NT2/D1 (cell line): Measurements from ENCODE around the gene KCNN3.

Experiments used
- DNase-seq: peaks from one replicate; pipeline ENCODE4 v3.0.0-alpha.2; 2011; ENCODE audit warnings: low read depth, low spot score
- H3K27me3 ChIP-seq: 2 replicates; pipeline ENCODE4 v1.6.0; 2011; ENCODE audit warnings: mild to moderate bottlenecking; ENCODE audit not compliant: insufficient read length, insufficient read depth
- H3K36me3 ChIP-seq: 2 replicates; pipeline ENCODE4 v1.6.1; 2011; ENCODE audit warnings: mild to moderate bottlenecking, low read length, mixed read lengths; ENCODE audit not compliant: insufficient read depth, insufficient read length
- H3K4me1 ChIP-seq: 2 replicates; pipeline ENCODE4 v1.5.1; 2011; ENCODE audit not compliant: insufficient read depth, insufficient read length
- H3K4me3 ChIP-seq: 2 replicates; pipeline ENCODE4 v1.5.1; 2011; ENCODE audit warnings: low read depth; ENCODE audit not compliant: insufficient read length
- H3K9ac ChIP-seq: 2 replicates; pipeline ENCODE4 v1.6.0; 2011; ENCODE audit warnings: low read depth; ENCODE audit not compliant: insufficient read length
- H3K9me3 ChIP-seq: 2 replicates; pipeline ENCODE4 v1.5.1; 2011; ENCODE audit warnings: mild to moderate bottlenecking, low read length; ENCODE audit not compliant: insufficient read depth
- SUZ12 ChIP-seq: IDR thresholded peaks from 2 replicates; pipeline ENCODE4 v1.6.1; 2011; ENCODE audit not compliant: insufficient read length, insufficient read depth; ENCODE audit errors: extremely low read depth
- YY1 ChIP-seq: IDR thresholded peaks from 2 replicates; pipeline ENCODE4 v1.6.1; 2011; ENCODE audit not compliant: insufficient read length, insufficient read depth
- ZNF274 ChIP-seq: IDR thresholded peaks from 2 replicates; pipeline ENCODE4 v1.6.1; 2011; ENCODE audit warnings: mild to moderate bottlenecking, low read depth, low read length

KCNN3 gene

DNA sequence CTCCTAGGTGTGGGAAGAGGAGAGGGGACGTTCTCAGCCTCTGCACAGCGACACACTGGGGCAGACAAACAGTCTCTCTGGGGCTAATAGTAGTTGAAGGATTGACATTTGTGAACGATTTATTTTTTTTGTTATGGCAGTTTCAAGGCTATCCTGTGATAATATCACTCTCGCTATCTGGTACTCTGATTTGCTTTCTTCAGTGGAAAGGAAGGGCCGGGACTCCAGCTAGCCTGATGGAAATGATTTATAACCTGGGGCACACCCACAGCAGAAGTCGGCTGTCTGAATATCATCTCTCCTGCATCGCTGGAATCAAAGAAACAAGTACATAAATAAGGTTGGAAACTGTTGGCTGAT lies 122.7 kb downstream of the KCNN3 start:
- H3K27me3 ChIP-seq: no peaks in the 10 kb centered on the region
- peaks cover 37% of the 10 kb centered on the region for H3K4me1 ChIP-seq
- no peak overlapping the region for H3K4me3 ChIP-seq
- no peaks in the 10 kb centered on the region for H3K9me3 ChIP-seq
- H3K36me3 ChIP-seq: no peaks in the 10 kb centered on the region
- TF ChIP-seq YY1: no peak
- no peak for TF ChIP-seq ZNF274
- TF ChIP-seq SUZ12: no peak
- no peak for DNase-seq
- no peak overlapping the region for H3K9ac ChIP-seq

DNA sequence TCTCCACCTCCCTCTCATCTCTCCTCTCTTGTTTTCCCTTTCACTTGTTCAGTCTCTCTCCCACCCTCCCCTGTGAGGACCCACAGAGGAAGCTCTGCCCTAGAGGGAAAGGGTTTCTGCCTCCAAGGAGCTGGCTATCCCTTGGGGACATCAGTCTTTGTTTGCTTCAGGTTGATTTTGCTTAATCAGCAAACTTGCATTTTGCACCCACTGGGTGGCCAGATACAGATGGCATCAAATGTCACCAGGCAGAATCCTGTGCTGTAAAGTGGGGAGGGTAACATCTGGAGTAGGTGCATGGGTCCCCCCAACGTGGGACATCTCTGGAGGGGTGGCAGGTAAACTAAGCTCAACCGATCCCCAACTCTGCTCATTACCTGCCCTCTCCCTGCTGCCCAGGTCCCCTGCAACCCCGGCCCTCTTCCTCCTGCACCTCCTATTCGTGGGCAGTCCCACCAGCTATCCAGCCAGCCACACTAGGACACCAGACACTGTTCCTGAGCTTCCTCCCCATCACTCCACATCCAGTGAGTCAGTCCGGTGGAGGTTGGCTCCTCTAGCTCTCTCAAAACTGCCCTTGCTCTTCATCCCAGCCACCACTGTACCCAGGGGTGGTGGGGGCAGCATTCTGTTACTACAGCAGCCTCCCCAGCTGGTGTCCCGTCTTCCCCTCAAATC lies 123.3 kb downstream of the KCNN3 start:
- Histone ChIP-seq H3K9ac (no peak overlapping the region), H3K9me3 (peaks cover under 1% of the 10 kb centered on the region; the same call in 1 of the 2 replicates), H3K27me3 (no peaks in the 10 kb centered on the region), H3K36me3 (no peaks in the 10 kb centered on the region), H3K4me1 (peaks cover 39% of the 10 kb centered on the region), H3K4me3 (no peak overlapping the region)
- no peak for DNase-seq
- TF ChIP-seq SUZ12: no peak
- no peak for TF ChIP-seq YY1
- no peak for TF ChIP-seq ZNF274

DNA sequence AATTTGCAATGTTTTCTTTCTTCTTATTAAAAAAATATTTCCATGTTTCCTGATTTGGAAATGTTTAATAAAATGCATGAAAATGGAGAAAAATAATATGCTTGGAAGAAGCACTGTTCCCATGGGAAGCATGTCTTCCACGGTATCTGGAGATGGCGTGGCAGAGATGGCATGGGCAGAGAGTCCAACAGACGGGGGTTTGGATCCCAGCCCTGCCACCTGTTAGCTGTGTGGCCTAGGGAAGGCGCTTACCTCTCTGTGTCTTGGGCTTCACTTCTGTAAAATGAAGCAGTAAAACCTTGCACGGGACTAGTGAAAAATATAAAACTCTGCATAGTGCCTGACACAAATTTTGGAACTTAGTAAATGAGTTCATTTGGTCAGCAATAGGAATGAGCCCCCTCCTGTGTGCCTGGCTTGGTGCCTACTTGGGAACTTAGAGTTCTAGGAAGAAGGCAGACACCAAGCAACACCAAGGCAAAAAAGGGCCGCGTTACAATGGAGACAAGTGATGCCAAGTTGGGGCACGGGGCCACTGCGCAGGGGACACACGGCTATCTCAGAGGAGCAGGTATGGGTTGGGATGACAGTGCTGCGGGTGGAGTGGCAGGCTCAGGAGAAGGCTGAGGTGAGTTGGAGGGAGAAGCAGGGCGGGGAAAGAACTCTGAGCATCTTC lies 124.2 kb downstream of the KCNN3 start:
- no peak for DNase-seq
- Histone ChIP-seq H3K9ac (no peak overlapping the region), H3K9me3 (peaks cover 10% of the 10 kb centered on the region), H3K4me3 (no peak overlapping the region), H3K27me3 (no peaks in the 10 kb centered on the region), H3K36me3 (no peaks in the 10 kb centered on the region), H3K4me1 (peaks cover 35% of the 10 kb centered on the region)
- TF ChIP-seq SUZ12 (no peak), YY1 (no peak), ZNF274 (no peak)

DNA sequence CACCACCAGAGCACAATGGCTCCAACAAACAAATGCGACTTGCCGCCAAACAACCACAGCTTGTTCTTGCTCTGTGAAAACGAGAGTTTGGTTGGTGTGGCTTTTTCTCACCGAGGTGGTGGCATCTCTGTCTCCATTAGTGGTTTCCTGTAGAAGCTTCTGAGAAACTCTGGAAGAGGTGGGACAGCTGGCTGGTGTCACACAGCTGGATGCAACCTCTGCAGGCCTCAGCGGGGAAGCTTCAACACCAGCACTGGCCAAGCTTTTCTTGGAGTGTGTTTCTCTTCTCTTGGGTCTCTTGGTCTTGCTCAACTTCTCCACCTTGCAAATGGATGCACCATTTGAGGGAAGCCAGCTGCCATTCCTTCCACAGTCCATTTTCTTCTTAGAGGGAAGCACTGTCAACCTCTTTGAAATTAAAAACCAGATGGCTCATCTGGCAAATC lies 124.8 kb downstream of the KCNN3 start:
- DNase-seq: no peak
- H3K4me3 ChIP-seq: no peak overlapping the region
- peaks cover 32% of the 10 kb centered on the region for H3K4me1 ChIP-seq
- no peaks in the 10 kb centered on the region for H3K27me3 ChIP-seq
- H3K36me3 ChIP-seq: no peaks in the 10 kb centered on the region
- no peak overlapping the region for H3K9ac ChIP-seq
- TF ChIP-seq ZNF274 (no peak), YY1 (no peak), SUZ12 (no peak)
- peaks cover 15% of the 10 kb centered on the region for H3K9me3 ChIP-seq

DNA sequence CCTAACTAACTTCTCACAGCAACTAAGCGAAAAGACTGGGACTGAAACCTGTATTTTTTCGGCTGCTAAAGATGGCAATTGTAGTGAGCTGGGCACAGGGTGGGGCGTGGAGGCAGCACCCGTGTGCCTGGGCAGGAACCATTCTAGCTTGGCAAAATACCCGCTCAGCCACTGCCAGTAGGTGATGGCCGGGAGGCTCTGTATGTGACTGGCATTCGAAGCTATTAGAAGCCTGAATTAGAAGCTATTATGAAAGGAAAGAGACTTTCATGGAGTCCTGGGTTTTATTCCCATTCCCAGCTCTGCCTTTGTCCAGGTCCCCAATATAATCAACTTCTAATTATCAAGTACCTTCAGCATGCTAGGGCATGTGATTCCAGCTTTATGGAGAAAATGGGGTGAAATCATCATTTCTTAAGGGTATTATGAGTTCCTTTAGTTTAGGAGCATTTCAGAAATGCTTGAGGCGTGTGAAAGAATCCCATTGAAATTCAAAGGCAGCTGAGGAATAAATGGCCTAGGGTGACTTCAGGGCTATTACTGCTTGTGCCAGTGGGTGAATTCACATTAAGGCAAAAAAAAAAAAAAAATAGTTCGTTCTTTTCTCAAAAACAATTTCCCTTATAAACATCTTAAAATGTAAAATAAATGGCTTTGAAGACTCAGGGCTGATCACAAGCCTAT lies 125.6 kb downstream of the KCNN3 start:
- no peak for TF ChIP-seq SUZ12
- TF ChIP-seq ZNF274: no peak
- no peak for TF ChIP-seq YY1
- Histone ChIP-seq H3K27me3 (no peaks in the 10 kb centered on the region), H3K9me3 (peaks cover 19% of the 10 kb centered on the region), H3K4me3 (no peak overlapping the region), H3K36me3 (no peaks in the 10 kb centered on the region), H3K4me1 (peaks cover 26% of the 10 kb centered on the region), H3K9ac (no peak overlapping the region)
- DNase-seq: no peak

DNA sequence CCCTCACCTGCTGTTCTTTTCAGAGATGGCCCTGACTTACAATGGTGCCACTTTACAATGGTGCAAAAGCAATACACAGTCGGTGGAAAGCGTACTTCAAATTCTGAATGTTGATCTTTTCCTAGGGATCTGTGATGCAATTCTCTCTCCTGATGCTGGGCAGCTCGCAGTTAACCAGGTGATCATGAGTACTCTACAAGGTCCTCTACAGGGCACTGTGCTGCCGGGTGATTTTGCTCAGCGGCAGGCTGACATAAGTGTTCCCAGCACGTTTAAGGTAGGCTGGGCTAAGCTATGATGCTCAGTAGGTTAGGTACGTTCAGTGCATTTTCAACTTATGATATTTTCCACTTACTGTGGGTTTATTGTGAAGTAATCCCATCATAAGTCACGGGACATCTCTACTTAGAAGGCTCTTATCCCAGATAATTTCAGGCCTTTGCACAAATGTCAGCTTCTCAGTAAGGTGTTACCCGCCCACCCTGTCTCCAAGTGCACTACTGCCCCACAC lies 126.5 kb downstream of the KCNN3 start:
- Histone ChIP-seq H3K9ac (no peak overlapping the region), H3K9me3 (peaks cover 19% of the 10 kb centered on the region), H3K4me1 (peaks cover 20% of the 10 kb centered on the region), H3K4me3 (no peak overlapping the region), H3K36me3 (no peaks in the 10 kb centered on the region), H3K27me3 (no peaks in the 10 kb centered on the region)
- DNase-seq: no peak
- no peak for TF ChIP-seq ZNF274
- TF ChIP-seq SUZ12: no peak
- no peak for TF ChIP-seq YY1

DNA sequence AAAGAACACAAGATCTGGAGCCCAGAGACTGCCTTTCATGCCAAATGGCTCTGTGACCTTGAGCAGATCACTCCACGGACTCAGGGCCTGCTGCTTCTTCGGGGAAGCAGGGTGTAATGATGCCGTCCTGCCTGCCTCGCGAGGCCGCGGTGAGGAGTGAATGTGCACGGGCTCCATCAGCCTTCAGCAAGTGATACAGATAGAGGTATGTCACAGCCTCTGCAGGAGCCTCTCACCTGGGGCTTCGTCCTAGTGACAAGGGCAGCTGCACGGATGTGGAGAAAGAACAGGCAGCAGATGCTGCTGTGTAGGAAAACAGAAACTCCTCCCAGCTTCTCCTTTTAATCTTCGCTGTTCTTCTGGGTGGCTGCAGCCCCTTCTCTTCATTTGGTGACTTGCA lies 127.5 kb downstream of the KCNN3 start:
- Histone ChIP-seq H3K36me3 (no peaks in the 10 kb centered on the region), H3K9ac (no peak overlapping the region), H3K27me3 (no peaks in the 10 kb centered on the region), H3K4me1 (peaks cover 17% of the 10 kb centered on the region), H3K9me3 (peaks cover 19% of the 10 kb centered on the region), H3K4me3 (no peak overlapping the region)
- no peak for DNase-seq
- TF ChIP-seq YY1: no peak
- TF ChIP-seq SUZ12: no peak
- TF ChIP-seq ZNF274: no peak
